IgD-negative memory B cell (primary cell): ENCODE measurements around the gene HSPH1. TPM values are rescaled to one million over a fixed set of nuclear protein-coding genes. Genes with fewer than 3 reads are reported as not detected.

Experiments
- polyA plus RNA-seq: library from polyadenylated mRNA; unstranded; fragments of 300-500 nt; fragmentation: Illumina TruSeq; gene quantifications from one replicate; pipeline ENCODE4 v1.2.3, GENCODE V29; 2021

Gene HSPH1
- polyA plus RNA-seq, 1 donor from 2014 or later = 52.8 TPM

Other genes starting within 250 kb of the HSPH1 start
- gene TEX26, start 229.2 kb downstream of the HSPH1 start, polyA plus RNA-seq = not detected
- 6.0 TPM for gene B3GLCT, start 38.1 kb upstream of the HSPH1 start, polyA plus RNA-seq